GM12864 (cell line): ENCODE measurements around the gene KIAA0232.
A peak's percentile ranks its signal among the peaks of the same experiment; 100 is the strongest.

Source experiments
- DNase-seq: peaks from one replicate; pipeline ENCODE4 v3.0.0-alpha.2; 2011; ENCODE audit warnings: low read depth
- H3K4me3 ChIP-seq: 2 replicates; pipeline ENCODE4 v1.5.1; 2011; ENCODE audit warnings: mild to moderate bottlenecking, low read depth, low read length, control low read depth
- CTCF ChIP-seq: IDR thresholded peaks from 2 replicates; pipeline ENCODE4 v1.5.1; 2011; ENCODE audit warnings: low read depth, mild to moderate bottlenecking, moderate library complexity, low read length, control low read depth, inconsistent platforms; ENCODE audit errors: missing control alignments

Gene KIAA0232

GRCh38 chr4:6851431-6851830 lies 68.9 kb downstream of the KIAA0232 start:
- TF ChIP-seq CTCF, result no peak
- DNase-seq, result no peak
- no peak overlapping the region for H3K4me3 ChIP-seq

GRCh38 chr4:6851962-6852361 lies 69.4 kb downstream of the KIAA0232 start:
- TF ChIP-seq CTCF, result no peak
- no peak for DNase-seq
- no peak overlapping the region for H3K4me3 ChIP-seq

- no peak for DNase-seq
- TF ChIP-seq CTCF, result no peak
- H3K4me3 ChIP-seq, result no peak overlapping the region
Measured at GRCh38 chr4:6852582-6852981, 70.1 kb downstream of the KIAA0232 start.

GRCh38 chr4:6854098-6854744 lies 71.7 kb downstream of the KIAA0232 start:
- TF ChIP-seq CTCF, result no peak
- peak; percentile 24 for DNase-seq
- H3K4me3 ChIP-seq, result no peak overlapping the region

- no peak for TF ChIP-seq CTCF
- DNase-seq, result peak; percentile 85
- peak overlapping the region; percentile 13; the same call in 1 of the 2 replicates for H3K4me3 ChIP-seq
Measured at GRCh38 chr4:6855692-6856297, 73.3 kb downstream of the KIAA0232 start.

- TF ChIP-seq CTCF, result no peak
- no peak overlapping the region for H3K4me3 ChIP-seq
- no peak for DNase-seq
Measured at GRCh38 chr4:6856391-6856790, 73.9 kb downstream of the KIAA0232 start.
